ENCODE measurements around the gene RDH12.

- TF ChIP-seq MAX (IDR thresholded peaks at IDR 0.05; ENCODE audit: insufficient read depth, insufficient read length) (no peak), CTCF (IDR thresholded peaks at IDR 0.05; ENCODE audit: extremely low read depth in 1 of 2, insufficient read depth in 1 of 2, low read depth in 1 of 2, low read length in 2 of 2) (no peak)
Observed at GRCh38 chr14:67728258-67728657, 26.6 kb downstream of the RDH12 start.
